Fibroblast of skin of right biceps (primary cell): Measurements from ENCODE around the gene ZNF93.
"Not testable (repeated sequence)": the region's sequence is repeated elsewhere in the genome, so short reads cannot be mapped to it uniquely, and the experiment has no call there.

Experiments
- DNase-seq: peaks from one replicate; pipeline ENCODE4 v3.0.0-alpha.2; 2013

The ZNF93 gene

GRCh38 chr19:19900729-19901444, at the start of gene ZNF93:
TSS of gene ZNF93 (plus strand) at chr19:19900946. CDS start at chr19:19901089, 143 bp downstream.
- peak; percentile 98 for DNase-seq

DNA sequence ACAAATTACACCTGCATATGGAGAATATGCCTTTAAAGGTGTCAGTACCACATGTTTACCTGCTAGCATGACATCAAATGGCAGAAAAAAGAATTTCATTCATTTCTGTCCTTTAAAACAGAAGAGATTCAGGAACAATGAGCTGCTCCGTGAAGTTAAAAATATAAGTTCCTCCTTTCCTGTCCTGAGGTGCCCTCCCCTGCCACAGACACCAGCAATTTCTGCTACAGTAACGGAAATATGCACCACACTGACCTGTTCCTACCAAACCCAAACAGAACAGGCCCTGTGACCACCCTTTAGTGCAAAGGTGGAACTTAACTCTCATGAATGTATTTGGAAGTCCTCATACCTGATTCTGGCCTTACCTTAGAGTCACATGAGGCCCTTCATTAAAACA, 49.0 kb upstream of the ZNF93 start:
- DNase-seq = not testable (repeated sequence)

DNA sequence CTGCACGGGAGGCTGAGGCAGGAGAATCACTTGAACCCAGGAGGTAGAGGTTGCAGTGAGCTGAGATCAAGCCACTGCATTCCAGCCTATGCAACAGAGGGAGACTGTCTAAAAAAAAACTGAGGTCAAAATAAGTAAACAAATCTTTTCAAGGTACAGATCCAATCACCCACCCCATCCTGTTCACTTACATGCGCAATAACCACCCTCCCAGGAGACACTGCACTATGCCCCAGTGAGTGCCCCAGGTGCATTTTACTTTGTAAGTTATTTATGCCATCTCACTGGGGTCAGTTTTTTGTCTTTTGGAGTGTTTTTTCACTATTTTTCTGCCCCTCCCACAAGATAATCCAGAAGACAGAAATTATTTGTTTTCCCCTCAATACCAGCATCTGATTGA, 42.0 kb upstream of the ZNF93 start:
- no peak for DNase-seq

DNA sequence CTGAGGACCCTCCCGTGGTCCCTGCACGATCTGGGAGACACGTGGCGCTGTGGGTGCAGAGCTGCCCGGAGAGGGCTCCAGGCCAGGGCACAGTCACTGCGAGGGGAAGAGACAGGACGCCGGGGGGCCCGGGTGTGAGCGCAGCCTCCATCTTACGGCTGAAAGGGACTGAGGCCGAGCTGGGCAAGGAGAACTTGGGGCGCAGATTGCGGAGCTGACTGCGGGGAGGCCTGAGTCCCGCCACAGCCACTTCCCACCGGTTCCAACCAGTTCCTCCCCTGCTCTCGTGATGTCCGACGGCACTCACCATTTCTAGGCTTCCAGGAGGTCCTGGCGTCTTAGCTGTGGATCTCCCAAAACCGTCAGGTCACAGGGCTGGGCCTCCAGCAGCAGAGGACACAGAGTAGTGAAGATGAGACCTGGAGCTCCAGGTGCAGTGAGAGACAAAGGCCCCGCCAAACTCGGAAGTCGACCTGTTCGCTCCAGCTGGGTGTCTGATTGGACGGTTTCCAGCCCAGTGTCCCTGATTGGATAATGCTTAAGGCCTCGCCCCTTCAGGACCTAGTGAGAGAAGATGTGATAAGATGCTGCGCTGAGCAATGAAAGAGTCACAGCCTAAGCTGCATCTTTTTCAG, 39.9 kb upstream of the ZNF93 start:
- no peak for DNase-seq

- peak; percentile 96 for DNase-seq
These were observed 34.8 kb upstream of the ZNF93 start, which contains the start of gene ZNF253 for GRCh38 chr19:19865750-19866610. TSS of gene ZNF253 (plus strand) at chr19:19865882. CDS start at chr19:19865997, 115 bp downstream.

DNA sequence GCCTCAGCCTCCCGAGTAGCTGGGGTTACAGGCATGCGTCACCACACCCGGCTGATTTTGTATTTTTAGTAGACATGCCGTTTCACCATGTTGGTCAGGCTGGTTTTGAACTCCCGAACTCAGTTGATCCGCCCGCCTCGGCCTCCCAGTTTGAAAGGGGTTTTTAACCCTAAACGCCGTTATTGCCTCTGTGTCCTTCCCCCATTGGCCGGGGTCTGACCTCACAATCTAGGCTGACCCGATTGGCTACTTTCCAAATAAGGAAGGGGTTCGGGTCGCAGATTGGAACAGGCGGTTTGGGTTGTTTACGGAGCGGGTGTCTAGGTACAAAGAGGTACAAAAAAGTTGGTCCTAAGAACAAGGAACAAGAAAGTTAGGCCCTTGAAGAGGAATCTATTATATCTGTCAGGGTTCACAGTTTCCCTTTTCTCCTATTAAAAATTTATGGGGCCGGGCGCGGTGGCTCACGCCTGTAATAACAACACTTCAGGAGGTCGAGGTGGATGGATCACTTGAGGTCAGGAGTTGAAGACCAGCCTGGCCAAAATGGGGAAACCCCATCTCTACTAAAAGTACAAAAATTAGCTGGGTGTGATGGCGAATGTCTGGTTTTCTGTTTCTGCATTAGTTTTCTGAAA, 34.0 kb upstream of the ZNF93 start:
- peak; percentile 15 for DNase-seq

DNA sequence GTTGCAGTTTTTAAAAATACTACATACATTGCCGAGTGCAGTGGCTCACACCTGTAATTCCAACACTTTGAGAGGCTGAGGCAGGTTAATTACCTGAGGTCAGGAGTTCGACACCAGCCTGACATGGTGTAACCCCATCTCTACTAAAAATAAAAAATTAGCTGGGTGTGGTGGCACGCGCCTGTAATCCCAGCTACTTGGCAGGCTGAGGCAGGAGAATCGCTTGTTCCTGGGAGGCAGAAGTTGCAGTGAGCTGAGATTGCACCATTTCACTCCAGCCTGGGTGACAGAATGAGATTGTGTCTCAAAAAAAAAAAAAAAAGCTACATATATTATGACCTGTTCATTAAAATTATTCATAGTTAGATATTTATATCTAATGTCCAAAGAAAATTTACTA, 30.7 kb upstream of the ZNF93 start:
- not testable (repeated sequence) for DNase-seq

GRCh38 chr19:19871932-19872331, 28.8 kb upstream of the ZNF93 start:
- no peak for DNase-seq

GRCh38 chr19:19873381-19873780, 27.4 kb upstream of the ZNF93 start:
- DNase-seq = no peak

GRCh38 chr19:19877724-19878123, 23.0 kb upstream of the ZNF93 start:
- DNase-seq = no peak

- no peak for DNase-seq
These were observed 16.2 kb upstream of the ZNF93 start for GRCh38 chr19:19884583-19884982.

DNA sequence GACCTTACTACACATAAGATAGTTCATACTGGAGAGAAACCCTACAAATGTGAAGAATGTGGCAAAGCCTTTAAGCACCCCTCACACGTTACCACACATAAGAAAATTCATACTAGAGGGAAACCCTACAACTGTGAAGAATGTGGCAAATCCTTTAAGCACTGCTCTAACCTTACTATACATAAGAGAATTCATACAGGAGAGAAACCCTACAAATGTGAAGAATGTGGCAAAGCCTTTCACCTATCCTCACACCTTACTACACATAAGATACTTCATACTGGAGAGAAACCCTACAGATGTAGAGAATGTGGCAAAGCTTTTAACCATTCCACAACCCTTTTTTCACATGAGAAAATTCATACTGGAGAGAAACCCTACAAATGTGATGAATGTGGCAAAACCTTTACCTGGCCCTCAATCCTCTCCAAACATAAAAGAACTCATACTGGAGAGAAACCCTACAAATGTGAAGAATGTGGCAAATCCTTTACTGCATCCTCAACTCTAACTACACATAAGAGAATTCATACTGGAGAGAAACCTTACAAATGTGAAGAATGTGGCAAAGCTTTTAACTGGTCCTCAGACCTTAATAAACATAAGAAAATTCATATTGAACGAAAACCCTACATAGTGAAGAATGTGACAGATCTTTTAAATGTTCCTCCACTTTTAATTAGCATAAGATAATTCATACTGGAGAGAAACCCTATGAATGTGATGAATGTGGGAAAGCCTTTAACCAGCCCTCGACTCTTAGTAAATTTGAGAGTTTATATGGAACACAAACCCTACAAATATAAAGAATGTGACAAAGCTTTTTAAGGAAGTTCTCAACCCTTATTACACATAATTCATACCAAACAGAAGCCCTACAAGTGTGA, 8.4 kb upstream of the ZNF93 start:
- not testable (repeated sequence) for DNase-seq

DNA sequence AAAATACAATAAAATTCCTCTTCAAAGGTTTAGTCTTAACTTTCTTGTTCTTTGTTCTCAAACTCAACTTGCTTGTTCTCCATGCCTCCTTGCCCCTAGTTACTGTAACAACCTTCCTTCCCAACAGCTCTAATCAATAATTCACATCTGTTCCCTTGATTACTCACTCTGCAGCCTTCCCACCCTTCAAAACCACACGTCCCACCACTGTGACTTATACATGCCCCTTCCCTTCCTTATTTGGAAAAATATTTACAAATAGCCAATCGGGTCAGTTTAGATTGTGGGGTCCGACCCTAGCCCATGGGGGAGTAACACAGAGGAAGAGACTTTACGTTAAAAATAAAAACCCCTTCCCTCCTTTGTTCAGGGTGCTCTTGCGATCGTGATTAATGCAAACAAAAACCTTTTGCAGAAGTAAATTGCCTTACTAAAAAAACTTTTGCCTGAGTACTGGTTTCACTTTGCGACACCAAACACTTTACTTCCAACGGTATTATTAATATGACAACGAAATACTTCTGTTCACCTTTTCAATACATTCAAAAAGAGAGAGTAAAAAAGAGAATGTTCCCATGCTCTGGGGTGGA, 512 bp upstream of the ZNF93 start:
- peak; percentile 85 for DNase-seq

DNA sequence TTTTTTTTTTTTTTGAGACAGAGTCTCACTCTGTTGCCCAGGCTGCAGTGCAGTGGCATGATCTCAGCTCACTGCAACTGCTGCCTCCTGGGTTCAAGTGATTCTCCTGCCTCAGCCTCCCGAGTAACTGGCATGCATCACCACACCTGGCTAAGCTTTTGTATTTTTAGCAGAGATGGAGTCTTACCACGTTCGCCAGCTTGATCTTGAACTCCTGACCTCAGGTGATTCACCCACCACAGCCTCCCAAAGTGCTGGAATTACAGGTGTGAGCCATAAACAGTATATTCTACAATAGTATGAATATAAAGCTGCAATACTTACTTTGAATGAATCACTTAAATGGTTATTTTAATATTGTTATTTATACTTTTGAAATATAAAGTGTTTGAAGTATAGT, 6.8 kb downstream of the ZNF93 start:
- DNase-seq = not testable (repeated sequence)

GRCh38 chr19:19909654-19910053, 8.9 kb downstream of the ZNF93 start:
- no peak for DNase-seq

GRCh38 chr19:19911150-19911549, 10.4 kb downstream of the ZNF93 start:
- DNase-seq = peak; percentile 9

GRCh38 chr19:19914596-19914995, 13.8 kb downstream of the ZNF93 start:
- no peak for DNase-seq

- DNase-seq = not testable (repeated sequence)
These were observed 29.7 kb downstream of the ZNF93 start for GRCh38 chr19:19930417-19930816.

- DNase-seq = not testable (repeated sequence)
These were observed 32.9 kb downstream of the ZNF93 start for GRCh38 chr19:19933432-19934314.

GRCh38 chr19:19937403-19937802, 36.7 kb downstream of the ZNF93 start:
- no peak for DNase-seq
